Skeletal muscle tissue (tissue), 4 donors: ENCODE measurements around the gene ZNF543. TPM values are rescaled to one million over a fixed set of nuclear protein-coding genes. Genes with fewer than 3 reads are reported as not detected.
A peak's percentile ranks its signal among the peaks of the same experiment; 100 is the strongest.

Source experiments
- H3K27ac ChIP-seq: one replicate; pipeline ENCODE4 v1.7.0; 2013; ENCODE audit warnings: mild to moderate bottlenecking, low read depth, low read length, inconsistent platforms
- H3K27me3 ChIP-seq, 3 donors: one replicate each; pipeline ENCODE4 v1.7.0; 2013; ENCODE audit warnings: low read length in 3 of 3; ENCODE audit not compliant: control insufficient read depth in 3 of 3, insufficient read depth in 3 of 3
- H3K36me3 ChIP-seq, 3 donors: one replicate each; pipeline ENCODE4 v1.7.0; 2013; ENCODE audit warnings: low read length in 3 of 3; ENCODE audit not compliant: control insufficient read depth in 3 of 3, insufficient read depth in 3 of 3
- H3K4me1 ChIP-seq, 3 donors: one replicate each; pipeline ENCODE4 v1.7.0; 2013; ENCODE audit warnings: low read length in 3 of 3, mild to moderate bottlenecking in 3 of 3; ENCODE audit not compliant: control insufficient read depth in 3 of 3, insufficient read depth in 3 of 3
- H3K4me3 ChIP-seq, 3 donors: one replicate each; pipeline ENCODE4 v1.7.0; 2013; ENCODE audit warnings: low read length in 3 of 3
- H3K9ac ChIP-seq, 3 donors: one replicate each; pipeline ENCODE4 v1.7.0; 2013; ENCODE audit warnings: low read length in 3 of 3, mild to moderate bottlenecking in 3 of 3, moderate library complexity in 2 of 3, low read depth in 1 of 3
- H3K9me3 ChIP-seq, 3 donors: one replicate each; pipeline ENCODE4 v1.7.0; 2013; ENCODE audit warnings: low read length in 3 of 3; ENCODE audit not compliant: control insufficient read depth in 3 of 3
- total RNA-seq: library from RNA; depleted of rRNA; stranded (reverse); fragments of >200 nt; gene quantifications from one replicate; pipeline ENCODE4 v1.2.3, GENCODE V29; 2014
- donor health status: Osteomylitis.

The ZNF543 gene
- total RNA-seq, 1 donor from 2014 or later, result 18.8 TPM

- H3K9ac ChIP-seq, result peak overlapping the region in 2 of 3 donors; percentile 36 to 47
- no peaks in the 10 kb centered on the region for H3K9me3 ChIP-seq
- peak overlapping the region in 2 of 3 donors; percentile 30 to 33 for H3K4me3 ChIP-seq
- H3K4me1 ChIP-seq, result peaks cover 17 to 20% (median 17%) of the 10 kb centered on the region in 3 donors
- H3K27ac ChIP-seq, result no peak overlapping the region
- no peaks in the 10 kb centered on the region for H3K27me3 ChIP-seq
- H3K36me3 ChIP-seq, result no peaks in the 10 kb centered on the region
Observed at GRCh38 chr19:57317503-57317902, 2.8 kb upstream of the ZNF543 start.

GRCh38 chr19:57319869-57320179, 448 bp upstream of the ZNF543 start:
- peak overlapping the region; percentile 95 to 98 (median 96) for H3K9ac ChIP-seq

GRCh38 chr19:57321116-57321515, 844 bp downstream of the ZNF543 start:
- Histone ChIP-seq H3K27me3 (no peaks in the 10 kb centered on the region), H3K36me3 (peaks cover 26 to 27% (median 26%) of the 10 kb centered on the region in 3 donors), H3K9me3 (peaks cover 0 to 2% (median 0%) of the 10 kb centered on the region in 3 donors), H3K27ac (peak overlapping the region; percentile 91), H3K4me3 (peak overlapping the region; percentile 84 to 91 (median 88)), H3K9ac (peak overlapping the region; percentile 95 to 98 (median 96)), H3K4me1 (peaks cover 17 to 25% (median 22%) of the 10 kb centered on the region in 3 donors)

More at GRCh38 chr19:57319869-57320179, 448 bp upstream of the ZNF543 start:
- H3K4me1 ChIP-seq, result peaks cover 17 to 25% (median 22%) of the 10 kb centered on the region in 3 donors
- peak overlapping the region; percentile 91 for H3K27ac ChIP-seq
- H3K4me3 ChIP-seq, result peak overlapping the region; percentile 84 to 91 (median 88)
- H3K27me3 ChIP-seq, result no peaks in the 10 kb centered on the region
- no peaks in the 10 kb centered on the region for H3K9me3 ChIP-seq
- peaks cover 14 to 16% (median 14%) of the 10 kb centered on the region in 3 donors for H3K36me3 ChIP-seq

- peaks cover 31% of the 10 kb centered on the region in 3 donors for H3K36me3 ChIP-seq
- peaks cover 17 to 25% (median 22%) of the 10 kb centered on the region in 3 donors for H3K4me1 ChIP-seq
- peak overlapping the region; percentile 8 to 91 (median 84) for H3K4me3 ChIP-seq
- no peak overlapping the region for H3K27ac ChIP-seq
- H3K9me3 ChIP-seq, result peaks cover 0 to 4% (median 0%) of the 10 kb centered on the region in 3 donors
- H3K27me3 ChIP-seq, result no peaks in the 10 kb centered on the region
- peak overlapping the region in 2 of 3 donors; percentile 95 to 98 for H3K9ac ChIP-seq
Observed at GRCh38 chr19:57321751-57322150, 1.5 kb downstream of the ZNF543 start.

GRCh38 chr19:57324992-57325391, 4.7 kb downstream of the ZNF543 start:
- peaks cover 15 to 22% (median 20%) of the 10 kb centered on the region in 3 donors for H3K4me1 ChIP-seq
- H3K9ac ChIP-seq, result no peak overlapping the region
- peaks cover 48 to 57% (median 57%) of the 10 kb centered on the region in 3 donors for H3K36me3 ChIP-seq
- H3K27ac ChIP-seq, result no peak overlapping the region
- peaks cover 4 to 13% (median 10%) of the 10 kb centered on the region in 3 donors for H3K9me3 ChIP-seq
- no peak overlapping the region for H3K4me3 ChIP-seq
- no peaks in the 10 kb centered on the region for H3K27me3 ChIP-seq

GRCh38 chr19:57327993-57328392, 7.7 kb downstream of the ZNF543 start:
- no peak overlapping the region for H3K27ac ChIP-seq
- H3K27me3 ChIP-seq, result no peaks in the 10 kb centered on the region
- no peak overlapping the region for H3K4me3 ChIP-seq
- H3K36me3 ChIP-seq, result peaks cover 48 to 61% (median 57%) of the 10 kb centered on the region in 3 donors
- peaks cover 4 to 13% (median 10%) of the 10 kb centered on the region in 3 donors for H3K9me3 ChIP-seq
- peaks cover 0 to under 1% (median 0%) of the 10 kb centered on the region in 3 donors for H3K4me1 ChIP-seq
- no peak overlapping the region for H3K9ac ChIP-seq

GRCh38 chr19:57334191-57334590, 13.9 kb downstream of the ZNF543 start:
- Histone ChIP-seq H3K4me3 (no peak overlapping the region), H3K9ac (no peak overlapping the region), H3K27ac (no peak overlapping the region), H3K4me1 (peaks cover 3 to 11% (median 9%) of the 10 kb centered on the region in 3 donors), H3K27me3 (no peaks in the 10 kb centered on the region), H3K9me3 (no peaks in the 10 kb centered on the region), H3K36me3 (peaks cover under 1 to 6% (median 1%) of the 10 kb centered on the region in 3 donors)

GRCh38 chr19:57338877-57339276, 18.6 kb downstream of the ZNF543 start:
- H3K27me3 ChIP-seq, result no peaks in the 10 kb centered on the region
- H3K4me1 ChIP-seq, result peaks cover 3 to 11% (median 9%) of the 10 kb centered on the region in 3 donors
- H3K36me3 ChIP-seq, result no peaks in the 10 kb centered on the region
- peak overlapping the region; percentile 10 to 49 (median 16) for H3K4me3 ChIP-seq
- no peaks in the 10 kb centered on the region for H3K9me3 ChIP-seq
- peak overlapping the region; percentile 84 for H3K27ac ChIP-seq
- peak overlapping the region in 2 of 3 donors; percentile 13 to 41 for H3K9ac ChIP-seq

- H3K9me3 ChIP-seq, result no peaks in the 10 kb centered on the region
Observed at GRCh38 chr19:57342582-57342981, 22.3 kb downstream of the ZNF543 start.

GRCh38 chr19:57348136-57348535, 27.9 kb downstream of the ZNF543 start:
- H3K4me3 ChIP-seq, result no peak overlapping the region
- no peak overlapping the region for H3K27ac ChIP-seq
- H3K9ac ChIP-seq, result no peak overlapping the region
- peaks cover 0 to 1% (median 0%) of the 10 kb centered on the region in 3 donors for H3K9me3 ChIP-seq
- no peaks in the 10 kb centered on the region for H3K27me3 ChIP-seq
- H3K36me3 ChIP-seq, result peaks cover 2 to 10% (median 3%) of the 10 kb centered on the region in 3 donors
- H3K4me1 ChIP-seq, result peaks cover 16 to 20% (median 19%) of the 10 kb centered on the region in 3 donors

More at GRCh38 chr19:57342582-57342981, 22.3 kb downstream of the ZNF543 start:
- Histone ChIP-seq H3K27me3 (no peaks in the 10 kb centered on the region), H3K27ac (no peak overlapping the region), H3K36me3 (no peaks in the 10 kb centered on the region), H3K4me3 (no peak overlapping the region), H3K9ac (no peak overlapping the region), H3K4me1 (peaks cover 3 to 11% (median 9%) of the 10 kb centered on the region in 3 donors)
